ENCODE data around the gene TAF1.
"Not testable (repeated sequence)": the region's sequence is repeated elsewhere in the genome, so short reads cannot be mapped to it uniquely, and the experiment has no call there.

The TAF1 gene, protein sequence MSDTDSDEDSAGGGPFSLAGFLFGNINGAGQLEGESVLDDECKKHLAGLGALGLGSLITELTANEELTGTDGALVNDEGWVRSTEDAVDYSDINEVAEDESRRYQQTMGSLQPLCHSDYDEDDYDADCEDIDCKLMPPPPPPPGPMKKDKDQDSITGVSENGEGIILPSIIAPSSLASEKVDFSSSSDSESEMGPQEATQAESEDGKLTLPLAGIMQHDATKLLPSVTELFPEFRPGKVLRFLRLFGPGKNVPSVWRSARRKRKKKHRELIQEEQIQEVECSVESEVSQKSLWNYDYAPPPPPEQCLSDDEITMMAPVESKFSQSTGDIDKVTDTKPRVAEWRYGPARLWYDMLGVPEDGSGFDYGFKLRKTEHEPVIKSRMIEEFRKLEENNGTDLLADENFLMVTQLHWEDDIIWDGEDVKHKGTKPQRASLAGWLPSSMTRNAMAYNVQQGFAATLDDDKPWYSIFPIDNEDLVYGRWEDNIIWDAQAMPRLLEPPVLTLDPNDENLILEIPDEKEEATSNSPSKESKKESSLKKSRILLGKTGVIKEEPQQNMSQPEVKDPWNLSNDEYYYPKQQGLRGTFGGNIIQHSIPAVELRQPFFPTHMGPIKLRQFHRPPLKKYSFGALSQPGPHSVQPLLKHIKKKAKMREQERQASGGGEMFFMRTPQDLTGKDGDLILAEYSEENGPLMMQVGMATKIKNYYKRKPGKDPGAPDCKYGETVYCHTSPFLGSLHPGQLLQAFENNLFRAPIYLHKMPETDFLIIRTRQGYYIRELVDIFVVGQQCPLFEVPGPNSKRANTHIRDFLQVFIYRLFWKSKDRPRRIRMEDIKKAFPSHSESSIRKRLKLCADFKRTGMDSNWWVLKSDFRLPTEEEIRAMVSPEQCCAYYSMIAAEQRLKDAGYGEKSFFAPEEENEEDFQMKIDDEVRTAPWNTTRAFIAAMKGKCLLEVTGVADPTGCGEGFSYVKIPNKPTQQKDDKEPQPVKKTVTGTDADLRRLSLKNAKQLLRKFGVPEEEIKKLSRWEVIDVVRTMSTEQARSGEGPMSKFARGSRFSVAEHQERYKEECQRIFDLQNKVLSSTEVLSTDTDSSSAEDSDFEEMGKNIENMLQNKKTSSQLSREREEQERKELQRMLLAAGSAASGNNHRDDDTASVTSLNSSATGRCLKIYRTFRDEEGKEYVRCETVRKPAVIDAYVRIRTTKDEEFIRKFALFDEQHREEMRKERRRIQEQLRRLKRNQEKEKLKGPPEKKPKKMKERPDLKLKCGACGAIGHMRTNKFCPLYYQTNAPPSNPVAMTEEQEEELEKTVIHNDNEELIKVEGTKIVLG (N-terminal part only)

DNA sequence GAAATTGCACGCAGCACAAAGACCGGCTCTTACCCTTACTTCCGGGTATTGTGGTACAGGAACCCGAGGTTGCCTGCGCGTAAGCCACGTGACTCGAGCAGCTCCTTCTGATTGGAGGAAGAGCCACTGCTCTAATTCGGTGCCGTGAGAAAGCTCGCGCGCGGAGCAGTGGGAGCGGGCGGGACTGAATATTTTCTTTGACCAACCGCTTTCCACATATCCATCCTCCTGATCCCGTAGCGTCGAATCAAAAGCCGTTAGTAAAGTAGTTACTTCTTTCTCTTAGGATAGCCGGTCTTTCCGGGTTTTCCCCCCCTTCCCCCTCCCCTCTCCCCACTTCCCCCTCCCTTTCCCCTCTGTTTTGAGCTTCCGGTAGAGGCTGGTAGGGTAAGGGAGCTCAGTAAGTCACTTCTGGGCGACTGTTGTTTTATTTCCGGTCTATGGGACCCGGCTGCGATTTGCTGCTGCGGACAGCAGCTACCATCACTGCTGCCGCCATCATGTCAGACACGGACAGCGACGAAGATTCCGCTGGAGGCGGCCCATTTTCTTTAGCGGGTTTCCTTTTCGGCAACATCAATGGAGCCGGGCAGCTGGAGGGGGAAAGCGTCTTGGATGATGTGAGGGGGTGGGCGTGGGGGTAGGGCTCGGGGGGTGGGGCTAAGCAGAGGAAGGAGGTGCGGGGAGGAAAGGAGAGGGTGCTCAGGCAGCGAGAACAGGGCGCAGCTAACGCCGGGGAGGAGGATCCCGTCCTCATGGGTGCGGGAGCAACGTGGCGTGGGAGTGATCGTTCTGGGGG, at the start of gene TAF1:
Gene TAF1 (plus strand): TSS at position 483 of the 799 bp plus-strand sequence. CDS start 18 bp downstream, at position 501.
- DNase-seq (ENCODE audit: low read depth), result peak; percentile 95

DNA sequence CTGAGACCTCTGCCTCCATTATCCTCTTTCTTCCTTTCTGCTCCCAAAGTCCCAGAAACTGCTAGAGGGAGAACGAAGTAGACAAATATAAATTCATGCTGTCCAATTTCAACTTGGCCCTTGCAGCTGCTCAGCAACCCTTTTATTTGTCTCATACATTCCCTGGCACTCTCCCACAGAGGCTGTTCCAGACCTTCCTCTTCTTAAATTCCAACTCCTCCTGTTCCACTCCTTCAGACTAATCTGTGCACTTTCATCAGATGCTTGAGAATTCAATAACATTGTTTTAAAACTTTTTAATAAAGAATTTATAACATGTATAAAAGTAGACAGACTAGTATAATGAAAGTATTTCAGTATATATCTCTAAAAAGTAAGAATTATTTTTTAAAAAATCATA, 49.2 kb upstream of the TAF1 start:
- DNase-seq (ENCODE audit: low read depth), result not testable (repeated sequence)

DNA sequence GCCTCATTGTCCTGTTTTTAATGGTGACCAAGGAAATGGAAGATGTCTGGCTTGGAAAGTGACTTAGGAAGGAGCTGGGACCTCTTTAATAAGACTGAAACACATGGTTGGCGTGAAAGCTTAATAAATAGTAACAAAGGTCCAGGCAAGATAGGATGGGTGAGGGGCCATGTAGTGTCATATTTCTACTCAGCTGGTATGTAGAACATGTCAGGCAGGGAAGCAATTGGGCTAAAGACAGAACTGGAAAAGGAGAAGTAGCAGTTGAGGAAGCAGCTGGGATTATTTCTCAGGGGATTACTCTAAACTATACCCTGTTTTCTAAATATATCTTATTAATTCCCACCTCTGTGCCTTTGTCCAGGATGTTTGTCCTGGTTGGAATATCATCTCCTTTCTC, 46.0 kb upstream of the TAF1 start:
- DNase-seq (ENCODE audit: low read depth), result no peak

DNA sequence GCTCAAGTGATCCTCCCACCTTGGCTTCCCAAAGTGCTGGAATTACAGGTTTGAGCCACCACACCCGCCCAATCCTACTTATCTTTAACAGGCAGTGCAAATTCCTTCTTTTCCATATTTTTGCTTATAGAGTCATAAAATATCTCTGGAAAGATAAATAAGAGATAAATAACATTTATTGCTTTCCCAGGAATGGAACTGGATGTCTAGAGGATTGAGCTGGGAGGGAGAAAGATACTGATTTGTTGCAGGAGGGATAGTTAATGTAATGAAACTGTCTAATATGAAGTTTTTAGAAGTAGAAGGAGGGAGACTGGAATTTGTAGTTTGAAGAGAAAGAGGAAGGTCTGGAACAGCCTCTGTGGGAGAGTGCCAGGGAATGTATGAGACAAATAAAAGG, 44.4 kb upstream of the TAF1 start:
- no peak for DNase-seq (ENCODE audit: low read depth)

DNA sequence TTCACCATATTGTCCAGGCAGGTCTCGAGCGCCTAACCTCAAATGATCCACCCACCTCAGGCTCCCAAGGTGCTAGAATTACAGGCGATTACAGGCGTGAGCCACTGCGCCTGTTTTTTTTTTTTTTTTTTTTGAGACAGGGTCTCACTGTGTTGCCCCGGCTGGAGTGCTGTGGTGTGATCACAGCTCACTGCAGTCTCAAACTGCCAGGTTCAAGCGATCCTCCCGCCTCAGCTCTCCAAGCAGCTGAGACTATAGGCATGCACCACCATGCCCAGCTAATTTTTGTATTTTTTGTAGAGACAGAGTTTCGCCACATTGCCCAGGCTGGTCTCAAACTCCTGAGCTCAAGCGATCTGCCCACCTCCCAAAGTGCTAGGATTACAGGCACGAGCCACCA, 41.7 kb upstream of the TAF1 start:
- DNase-seq (ENCODE audit: low read depth), result not testable (repeated sequence)

DNA sequence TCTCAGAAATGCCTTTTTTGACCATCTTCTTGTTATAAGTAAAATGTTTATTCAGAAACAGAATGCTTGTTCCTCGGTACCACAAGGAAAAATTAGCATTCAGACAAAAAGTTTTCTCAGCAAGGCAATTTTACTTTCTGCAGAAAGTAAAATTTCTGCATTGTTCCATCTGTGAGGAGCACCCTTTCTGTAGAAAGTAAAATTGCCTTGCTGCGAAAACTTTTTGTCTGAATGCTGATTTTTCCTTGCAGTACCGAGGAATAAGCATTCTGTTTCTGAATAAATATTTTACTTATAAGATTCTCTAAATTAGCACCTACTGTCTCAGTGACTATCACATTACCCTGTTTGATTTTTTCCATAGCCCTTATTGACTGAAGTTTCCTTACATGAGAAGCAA, 39.8 kb upstream of the TAF1 start:
- DNase-seq (ENCODE audit: low read depth), result no peak

DNA sequence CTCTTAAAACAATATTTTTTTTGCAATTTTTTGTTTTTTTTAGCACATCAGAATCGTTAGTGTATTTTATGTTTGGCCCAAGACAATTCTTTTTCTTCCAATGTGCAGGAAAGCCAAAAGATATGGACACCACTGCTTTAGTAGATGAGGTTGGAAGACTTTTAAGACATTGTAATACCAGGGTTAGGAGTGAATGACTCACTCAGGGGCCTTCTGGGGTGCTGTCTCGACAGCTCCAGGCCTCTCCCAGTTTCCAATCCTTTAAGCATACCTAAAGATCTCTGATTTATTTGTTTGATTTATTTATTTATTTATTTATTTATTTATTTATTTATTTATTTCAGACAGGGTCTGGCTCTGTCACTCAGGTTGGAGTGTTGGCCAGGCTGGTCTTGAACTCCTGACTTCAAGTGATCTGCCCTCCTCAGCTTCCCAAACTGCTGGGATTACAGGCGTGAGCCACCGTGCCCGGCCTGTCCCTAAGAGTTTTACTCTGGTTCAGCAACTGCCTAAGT, 16.9 kb upstream of the TAF1 start:
- not testable (repeated sequence) for DNase-seq (ENCODE audit: low read depth)

DNA sequence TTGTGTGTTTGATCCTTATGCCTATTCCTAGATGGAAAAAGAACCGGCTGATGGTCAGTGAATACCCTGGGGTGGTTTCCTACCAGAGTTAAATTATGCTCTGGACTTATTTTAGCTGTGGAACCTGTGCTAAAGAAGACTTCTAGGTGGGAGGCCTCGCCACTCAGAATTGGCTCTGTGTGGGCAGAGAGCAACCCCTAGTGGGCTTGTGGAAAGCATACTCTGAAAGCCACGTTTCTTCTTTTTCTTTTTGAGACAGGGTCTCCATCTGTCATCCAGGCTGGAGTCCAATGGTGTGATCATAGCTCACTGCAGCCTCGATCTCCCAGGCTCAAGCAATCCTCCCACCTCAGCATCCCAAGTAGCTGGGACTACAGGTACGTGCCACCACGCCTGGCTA, 16.3 kb upstream of the TAF1 start:
- not testable (repeated sequence) for DNase-seq (ENCODE audit: low read depth)

DNA sequence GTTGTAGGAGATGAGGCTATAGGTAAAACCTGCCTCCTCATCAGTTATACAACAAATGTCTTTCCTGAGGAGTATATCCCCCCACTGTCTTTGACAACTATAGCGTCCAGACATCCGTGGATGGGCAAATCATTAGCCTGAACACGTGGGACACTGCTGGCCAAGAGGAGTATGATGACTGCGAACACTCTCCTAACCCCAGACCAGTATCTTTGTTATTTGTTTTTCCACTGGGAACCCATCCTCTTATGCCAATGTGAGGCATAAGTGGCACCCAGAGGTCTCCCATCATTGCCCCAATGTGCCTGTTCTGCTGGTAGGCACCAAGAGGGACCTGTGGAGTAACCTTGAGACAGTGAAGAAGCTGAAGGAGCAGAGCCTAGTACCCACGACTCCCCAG, 13.7 kb upstream of the TAF1 start:
- not testable (repeated sequence) for DNase-seq (ENCODE audit: low read depth)

DNA sequence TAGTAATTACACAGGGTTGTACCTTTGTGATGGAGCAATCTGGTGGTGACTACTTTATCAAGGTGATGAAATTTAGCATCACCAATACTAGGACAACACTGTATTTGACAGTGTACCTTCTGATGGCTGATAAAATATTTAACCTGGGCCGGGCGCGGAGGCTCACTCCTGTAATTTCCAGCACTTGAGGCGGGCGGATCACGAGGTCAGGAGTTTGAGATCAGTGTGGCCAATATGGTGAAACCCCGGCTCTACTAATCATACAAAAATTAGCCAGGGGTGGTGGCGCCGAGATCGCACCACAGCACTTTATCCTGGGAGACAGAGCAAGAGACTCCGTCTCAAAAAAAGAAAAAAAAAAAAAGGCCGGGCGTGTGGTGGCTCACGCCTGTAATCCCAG, 1.9 kb upstream of the TAF1 start:
- DNase-seq (ENCODE audit: low read depth), result no peak

DNA sequence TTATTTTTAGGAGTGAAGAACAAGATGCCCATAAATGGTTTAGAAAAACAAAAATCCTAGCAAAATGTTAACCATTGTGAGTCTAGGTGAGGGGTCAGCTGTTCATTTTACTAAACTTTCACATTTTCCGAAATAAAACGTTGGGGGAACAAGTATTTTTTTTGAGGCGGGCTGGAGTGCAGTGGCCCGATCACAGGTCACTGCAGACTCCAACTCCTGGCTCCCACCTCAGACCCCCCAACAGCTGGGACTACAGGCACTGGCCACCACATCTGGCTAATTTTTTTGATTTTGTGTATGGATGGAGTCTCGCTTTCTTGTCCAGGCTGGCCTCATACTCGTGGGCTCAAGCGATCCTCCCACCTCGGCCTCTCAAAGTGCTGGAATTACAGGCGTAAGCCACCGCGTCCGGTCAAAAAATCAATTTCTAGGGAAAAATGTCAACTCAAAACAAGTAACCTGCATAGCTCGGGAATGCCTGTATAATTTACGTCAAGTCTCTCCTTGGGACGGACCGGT, 742 bp upstream of the TAF1 start:
- no peak for DNase-seq (ENCODE audit: low read depth)

DNA sequence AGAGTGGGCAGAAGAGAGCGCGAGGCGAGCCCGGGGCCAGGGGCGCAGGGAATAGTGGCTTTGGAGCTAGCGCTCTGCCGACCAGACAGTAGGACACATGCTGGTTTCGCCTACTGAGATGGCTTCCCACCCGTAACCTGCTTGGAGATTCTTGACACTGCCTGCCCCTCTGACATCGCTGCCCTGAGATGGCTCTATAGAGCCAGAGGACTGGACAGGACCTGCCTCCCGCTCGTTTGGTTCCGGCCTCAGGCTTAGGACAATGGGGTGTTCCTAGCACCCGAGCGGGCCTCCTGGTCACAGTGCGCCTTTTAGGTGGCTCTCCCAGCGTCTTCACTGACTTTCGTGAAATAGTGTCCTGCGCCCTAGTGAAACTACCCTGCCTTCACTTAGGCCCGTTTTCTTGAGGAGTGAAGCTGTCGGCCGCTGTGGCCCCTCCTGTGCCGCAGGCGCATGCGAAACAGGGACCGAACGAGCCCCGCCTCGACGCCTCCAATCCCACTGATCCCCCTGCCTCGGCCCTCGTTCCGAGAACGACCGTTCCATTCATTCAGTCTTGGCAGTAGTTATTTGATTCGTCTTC, 608 bp downstream of the TAF1 start:
- DNase-seq (ENCODE audit: low read depth), result no peak

DNA sequence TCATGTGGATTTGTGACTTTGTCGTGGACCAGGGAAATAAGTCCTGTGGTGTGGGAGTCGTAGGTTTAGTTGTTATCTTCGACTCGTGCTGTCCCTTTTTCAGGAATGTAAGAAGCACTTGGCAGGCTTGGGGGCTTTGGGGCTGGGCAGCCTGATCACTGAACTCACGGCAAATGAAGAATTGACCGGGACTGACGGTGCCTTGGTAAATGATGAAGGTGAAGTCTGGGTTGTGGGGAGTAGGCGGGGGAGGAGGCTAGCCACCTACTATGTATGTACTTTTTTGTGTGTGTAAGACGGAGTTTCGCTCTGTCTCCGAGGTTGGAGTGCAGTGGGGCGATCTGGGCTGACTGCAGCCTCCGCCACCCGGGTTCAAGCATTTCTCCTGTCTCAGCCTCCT, 1.2 kb downstream of the TAF1 start:
- no peak for DNase-seq (ENCODE audit: low read depth)

DNA sequence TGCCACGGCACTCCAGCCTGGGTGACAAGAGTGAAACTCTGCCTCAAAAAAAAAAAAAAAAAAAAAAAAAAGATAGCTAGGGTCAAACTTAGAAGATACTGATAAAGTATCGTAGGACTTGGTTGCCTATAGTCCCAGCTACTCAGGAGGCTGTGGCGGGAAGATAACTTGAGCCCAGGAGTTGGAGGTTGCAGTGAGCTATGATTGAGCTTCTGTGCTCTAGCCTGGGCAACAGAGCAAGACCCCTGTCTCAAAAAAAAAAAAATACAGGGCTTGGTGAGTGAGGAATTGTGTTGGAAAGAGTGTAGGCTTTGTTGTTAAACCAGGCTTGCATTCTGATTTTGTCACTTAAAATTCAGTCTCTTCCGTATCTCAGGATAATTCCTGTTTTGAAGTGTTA, 6.2 kb downstream of the TAF1 start:
- no peak for DNase-seq (ENCODE audit: low read depth)

DNA sequence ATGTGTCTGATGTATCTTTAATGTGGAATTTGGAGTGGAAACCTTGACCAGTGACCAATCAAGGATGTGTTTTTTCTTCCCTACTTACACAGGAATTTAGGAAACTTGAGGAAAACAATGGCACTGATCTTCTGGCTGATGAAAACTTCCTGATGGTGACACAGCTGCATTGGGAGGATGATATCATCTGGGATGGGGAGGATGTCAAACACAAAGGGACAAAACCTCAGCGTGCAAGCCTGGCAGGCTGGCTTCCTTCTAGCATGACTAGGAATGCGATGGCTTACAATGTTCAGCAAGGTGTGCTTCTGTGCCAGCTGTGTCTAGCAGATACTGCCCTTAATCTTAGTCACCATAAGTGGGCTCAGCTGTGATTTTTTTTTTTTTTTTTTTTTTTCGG, 12.6 kb downstream of the TAF1 start:
- no peak for DNase-seq (ENCODE audit: low read depth)

DNA sequence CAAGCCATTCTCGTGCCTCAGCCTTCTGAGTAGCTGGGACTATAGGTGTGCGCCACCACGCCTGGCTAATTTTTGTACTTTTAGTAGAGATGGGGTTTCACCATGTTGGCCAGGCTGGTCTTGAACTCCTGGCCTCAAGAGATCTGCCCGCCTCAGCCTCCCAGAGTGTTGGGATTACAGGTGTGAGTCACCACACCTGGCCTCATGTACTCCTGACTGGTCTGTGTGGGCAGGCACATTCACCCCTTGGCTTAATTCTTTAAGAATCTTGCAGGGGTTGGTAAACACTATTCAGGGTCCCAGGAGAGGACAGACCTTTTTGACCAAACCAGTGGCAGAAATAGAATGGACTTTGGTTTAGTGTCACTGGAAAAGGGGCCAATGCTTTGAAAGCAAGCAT, 25.6 kb downstream of the TAF1 start:
- DNase-seq (ENCODE audit: low read depth), result not testable (repeated sequence)

DNA sequence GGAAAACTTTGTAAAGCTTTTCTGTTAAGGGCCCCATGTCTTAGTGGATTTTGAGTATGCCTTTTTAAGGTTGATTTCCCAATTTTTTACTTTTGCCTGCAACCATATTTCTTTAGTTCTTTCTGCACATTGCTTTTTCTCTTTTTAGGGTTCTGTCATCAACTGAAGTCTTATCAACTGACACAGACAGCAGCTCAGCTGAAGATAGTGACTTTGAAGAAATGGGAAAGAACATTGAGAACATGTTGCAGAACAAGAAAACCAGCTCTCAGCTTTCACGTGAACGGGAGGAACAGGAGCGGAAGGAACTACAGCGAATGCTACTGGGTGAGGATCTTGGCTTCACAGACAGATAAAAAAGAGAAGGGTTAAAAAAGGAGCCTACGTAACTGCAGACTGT, 27.8 kb downstream of the TAF1 start:
- DNase-seq (ENCODE audit: low read depth), result no peak

DNA sequence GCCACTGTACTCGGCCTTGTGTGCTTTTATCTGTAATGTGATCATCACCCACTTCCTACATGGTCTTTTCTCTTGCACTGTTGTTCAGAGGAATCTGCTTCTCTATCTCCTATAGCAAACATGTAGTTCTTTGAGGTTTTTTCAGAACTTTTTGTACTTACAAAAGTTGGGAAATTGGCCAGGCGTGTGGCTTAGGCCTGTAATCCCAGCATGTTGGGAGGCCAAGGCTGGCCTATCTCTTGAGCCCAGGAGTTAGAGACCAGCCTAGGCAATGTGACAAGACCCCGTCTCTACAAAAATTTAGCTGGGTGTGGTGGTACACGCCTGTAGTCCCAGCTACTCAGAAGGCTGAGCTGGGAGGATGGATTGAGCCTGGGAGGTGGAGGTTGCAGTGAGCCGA, 30.4 kb downstream of the TAF1 start:
- DNase-seq (ENCODE audit: low read depth), result no peak

DNA sequence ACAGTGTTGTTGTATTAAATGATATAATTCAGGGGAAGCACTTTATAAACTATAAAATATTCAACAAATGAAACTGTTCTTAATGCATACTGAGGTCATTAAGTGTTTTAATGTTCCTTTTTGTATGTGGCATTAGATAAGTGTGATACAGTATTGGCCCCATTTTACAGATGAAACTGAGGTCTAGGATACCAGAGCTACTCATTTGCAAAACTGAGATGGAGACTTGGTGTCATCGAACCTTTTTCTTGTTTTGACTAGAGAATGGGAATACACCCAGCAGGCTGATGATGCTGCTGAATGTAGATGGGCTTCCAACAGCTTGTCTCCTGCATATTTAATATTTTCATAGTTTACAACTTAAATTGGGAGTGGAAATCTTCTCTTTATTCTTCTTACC, 34.6 kb downstream of the TAF1 start:
- no peak for DNase-seq (ENCODE audit: low read depth)

DNA sequence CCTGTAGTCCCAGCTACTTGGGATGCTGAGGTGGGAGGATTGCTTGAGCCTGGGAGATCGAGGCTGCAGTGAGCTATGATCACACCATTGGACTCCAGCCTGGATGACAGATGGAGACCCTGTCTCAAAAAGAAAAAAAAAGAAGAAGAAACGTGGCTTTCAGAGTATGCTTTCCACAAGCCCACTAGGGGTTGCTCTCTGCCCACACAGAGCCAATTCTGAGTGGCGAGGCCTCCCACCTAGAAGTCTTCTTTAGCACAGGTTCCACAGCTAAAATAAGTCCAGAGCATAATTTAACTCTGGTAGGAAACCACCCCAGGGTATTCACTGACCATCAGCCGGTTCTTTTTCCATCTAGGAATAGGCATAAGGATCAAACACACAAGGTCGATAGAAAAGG, 50.1 kb downstream of the TAF1 start:
- not testable (repeated sequence) for DNase-seq (ENCODE audit: low read depth)

DNA sequence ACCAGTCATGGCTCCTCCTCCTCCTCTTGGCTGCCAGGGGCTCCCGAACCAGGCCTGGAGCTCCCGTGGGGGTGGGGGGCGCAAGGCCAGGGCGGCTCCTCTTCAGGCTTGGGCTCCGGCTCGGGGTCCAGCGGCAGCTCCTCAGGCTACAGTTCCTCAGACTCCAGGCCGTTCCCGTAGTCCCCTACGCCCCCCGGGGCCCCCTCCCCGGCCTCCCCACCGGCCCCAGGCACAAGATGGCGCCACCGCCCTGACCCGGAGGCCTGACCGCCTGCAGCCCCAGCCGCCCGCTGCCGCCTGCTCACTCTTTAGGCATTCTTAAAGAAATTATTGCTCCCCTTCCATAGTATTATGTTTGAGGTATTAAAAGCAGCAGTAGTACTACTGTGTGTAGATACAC, 54.5 kb downstream of the TAF1 start:
- no peak for DNase-seq (ENCODE audit: low read depth)

Measured in fibroblast of the conjunctiva (primary cell).